HepG2 (cell line): ENCODE data around the gene EPM2A. TPM values are rescaled to one million over a fixed set of nuclear protein-coding genes. Genes with fewer than 3 reads are reported as not detected.

Source experiments
- ATAC-seq: fragments of 200-7000 bp; cut with Tn5 transposase; 3 replicates; pipeline ENCODE4 v1.9.1; 2020; ENCODE audit warnings: mild to moderate bottlenecking, moderate library complexity
- BruUV-seq: library from RNA; stranded (reverse); fragments of 400-500 nt; replicated peaks from 2 replicates; lab custom pipeline; 2021; lab: Mats Ljungman, UMichigan
- CTCF ChIA-PET: fragments of 300-600 bp; formaldehyde crosslinking; extraction: SDS; loops from one replicate; lab custom pipeline; 2021; ENCODE audit warnings: low total read pairs, inconsistent platforms, low intra/inter-chr PET ratio; lab: Yijun Ruan, JAX
- POLR2A ChIA-PET: fragments of 350-600 bp; sonication (Branson Sonifier 250); formaldehyde crosslinking; loops from one replicate; lab custom pipeline; 2020; ENCODE audit warnings: antibody characterized with exemption, inconsistent platforms; lab: Yijun Ruan, JAX
- DNase-seq: peaks from one replicate; pipeline ENCODE4 v3.0.0-alpha.2; 2015; ENCODE audit warnings: low spot score
- FAIRE-seq: peaks from 3 replicates; lab custom pipeline; 2011; peaks lifted over from hg19 to GRCh38; lab: Jason Lieb, UNC
- H2AFZ ChIP-seq: one replicate; pipeline ENCODE4 v1.6.1; 2011; ENCODE audit warnings: low read length, inconsistent platforms
- H3K27ac ChIP-seq: fragments of 300-600 bp; 3 replicates; pipeline ENCODE4 v1.8.0; 2011; ENCODE audit warnings: mixed run types, mild to moderate bottlenecking, mixed read lengths, low read length, inconsistent platforms; ENCODE audit not compliant: insufficient read depth; ENCODE audit errors: extremely low read length
- H3K27me3 ChIP-seq, 2 experiments: fragments of 200-600 bp in 1 of 2; 2 replicates in 1 of 2; 3 replicates in 1 of 2; pipeline versions ENCODE4 v1.6.0 to v1.8.0; 2011; ENCODE audit warnings: low read length in 2 of 2, mild to moderate bottlenecking in 2 of 2, moderate library complexity in 2 of 2, inconsistent platforms in 1 of 2; ENCODE audit not compliant: insufficient read depth in 2 of 2, control insufficient read depth in 1 of 2
- H3K36me3 ChIP-seq, 2 experiments: fragments of 200-600 bp in 1 of 2; replicated peaks in 1 of 2; 2 replicates in 1 of 2; 3 replicates in 1 of 2; pipeline versions ENCODE4 v1.5.1 to v1.8.0; 2011; ENCODE audit warnings: low read length in 2 of 2, inconsistent platforms in 1 of 2; ENCODE audit not compliant: insufficient read depth in 2 of 2, control insufficient read depth in 1 of 2
- H3K4me1 ChIP-seq: 2 replicates; pipeline ENCODE4 v1.5.1; 2012; ENCODE audit warnings: low read length, inconsistent platforms; ENCODE audit not compliant: insufficient read depth
- H3K4me2 ChIP-seq: 2 replicates; pipeline ENCODE4 v1.6.0; 2011; ENCODE audit warnings: low read depth, low read length, inconsistent platforms
- H3K4me3 ChIP-seq, 3 experiments: fragments of 200-600 bp in 1 of 3; sonication (generic), shearing (Covaris generic) in 1 of 3; replicated peaks in 1 of 3; 2 replicates each; pipeline ENCODE4 v1.5.1; 2011 to 2016; ENCODE audit warnings: low read length in 3 of 3, inconsistent platforms in 2 of 3, low read depth in 2 of 3, mild to moderate bottlenecking in 2 of 3, control low read depth in 1 of 3, mixed read lengths in 1 of 3; ENCODE audit not compliant: insufficient read depth in 1 of 3
- H3K79me2 ChIP-seq: one replicate; pipeline ENCODE4 v1.6.1; 2011; ENCODE audit warnings: low read length, inconsistent platforms; ENCODE audit not compliant: insufficient read depth
- H3K9ac ChIP-seq: 2 replicates; pipeline ENCODE4 v1.6.0; 2011; ENCODE audit warnings: mild to moderate bottlenecking, low read depth, low read length, inconsistent platforms; ENCODE audit not compliant: insufficient read depth
- H3K9me3 ChIP-seq: 2 replicates; pipeline ENCODE4 v1.5.1; 2012; ENCODE audit warnings: mild to moderate bottlenecking, low read length
- H4K20me1 ChIP-seq: 2 replicates; pipeline ENCODE4 v1.6.0; 2011; ENCODE audit warnings: inconsistent platforms, mild to moderate bottlenecking, low read length, moderate library complexity; ENCODE audit not compliant: insufficient read depth
- ATF2 ChIP-seq: sonication (generic); formaldehyde crosslinking; IDR thresholded peaks from 2 replicates; pipeline ENCODE4 v1.4.0; 2020; ENCODE audit warnings: missing genetic modification reagents
- ELF4 ChIP-seq: sonication (generic); formaldehyde crosslinking; IDR thresholded peaks from 2 replicates; pipeline ENCODE4 v1.5.0; 2020; ENCODE audit warnings: missing genetic modification reagents, mild to moderate bottlenecking, moderate library complexity, borderline replicate concordance
- FOXJ3 ChIP-seq: sonication (generic); formaldehyde crosslinking; IDR thresholded peaks from 2 replicates; pipeline ENCODE4 v1.4.0; 2020; ENCODE audit warnings: missing genetic modification reagents, mild to moderate bottlenecking, borderline replicate concordance
- ZNF350 ChIP-seq: sonication (generic); formaldehyde crosslinking; IDR thresholded peaks from 2 replicates; pipeline ENCODE4 v1.4.0; 2020; ENCODE audit warnings: mild to moderate bottlenecking, low read depth, missing genetic modification reagents, borderline replicate concordance
- ZNF414 ChIP-seq: sonication (generic); formaldehyde crosslinking; IDR thresholded peaks from 2 replicates; pipeline ENCODE4 v1.5.0; 2020; ENCODE audit warnings: missing genetic modification reagents
- WGBS: methylation state at CpG from one replicate; pipeline ENCODE4 v1.1.6; 2017; ENCODE audit warnings: low lambda C conversion rate; 5-methylcytosine and 5-hydroxymethylcytosine counted together
- in situ Hi-C: cut with HindIII; loops from 2 replicates; pipeline ENCODE4 v1.10.0; 2017; ENCODE audit warnings: low pct_unique_long_range_greater_than_20kb; ENCODE audit not compliant: extremely low pct_ligation_motif_present
- intact Hi-C: fragments of 100-400 bp; cut with micrococcal nuclease; formaldehyde crosslinking; loops from one replicate; pipeline ENCODE4 v1.10.0; 2022; ENCODE audit not compliant: unreplicated experiment
- polyA plus RNA-seq, 8 experiments: library from polyadenylated mRNA; depleted of rRNA in 3 of 8; stranded (reverse) in 7 of 8; unstranded in 1 of 8; fragments of >200 nt; fragmentation: Illumina TruSeq in 4 of 8; extraction: Trizol in 4 of 8; gene quantifications; 2 replicates each; pipeline versions ENCODE4 v1.2.1 to v1.2.3, GENCODE V29; 2011 to 2016; ENCODE audit warnings: low read depth in 4 of 8, missing spikeins in 1 of 8, mixed read lengths in 1 of 8; ENCODE audit not compliant: insufficient read depth in 1 of 8
- total RNA-seq, 5 experiments: library from RNA; depleted of rRNA; stranded (reverse); fragments of >200 nt; fragmentation: Illumina TruSeq; extraction: Trizol; gene quantifications; 2 replicates each; pipeline ENCODE4 v1.2.3, GENCODE V29; 2016; ENCODE audit warnings: low read depth in 1 of 5
- TF ChIP-seq, protein P1 (sequence below): sonication (generic); formaldehyde crosslinking; IDR thresholded peaks from 2 replicates; pipeline ENCODE4 v1.5.1; 2020; ENCODE audit warnings: mild to moderate bottlenecking, missing genetic modification reagents, moderate library complexity

The EPM2A gene
- total and polyA plus RNA-seq, 2 of the 13 experiments (the other 11 are each of a cell fraction or from before 2014, with no cell fraction given) = 4.6 to 9.2 TPM

DNA sequence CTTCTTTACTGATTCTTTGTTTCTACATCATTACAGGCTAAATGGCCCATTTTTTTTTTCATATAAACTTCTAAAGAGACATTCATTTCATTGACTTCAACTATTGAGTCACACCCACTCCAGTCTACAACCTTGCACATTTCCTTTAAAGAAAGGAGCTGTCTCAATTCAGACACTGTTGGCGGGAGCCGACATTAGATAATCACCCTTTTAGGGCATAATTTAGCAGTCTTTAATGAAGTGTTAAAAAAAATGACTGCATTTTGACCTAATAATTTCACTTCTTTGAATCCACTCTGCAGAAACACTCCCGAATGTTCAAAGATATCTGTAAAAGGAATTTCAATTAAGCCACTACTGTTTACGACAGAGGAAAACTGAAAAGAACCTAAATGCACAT, 1.5 kb downstream of the EPM2A start:
- peak overlapping the region; percentile 89; the same call in 1 of the 2 replicates for H3K9ac ChIP-seq
- intact Hi-C loops = loop anchor here (1.0 to 10.0 kb wide), 3 partner anchors 81 to 811 kb away; partner anchors contain the start of gene RAB32
- CTCF ChIA-PET = no interaction called here
- peaks cover 24% of the 10 kb centered on the region for H3K4me1 ChIP-seq
- peak overlapping the region; percentile 96 for H3K27ac ChIP-seq
- no peak for DNase-seq
- peaks cover 4% of the 10 kb centered on the region for H3K79me2 ChIP-seq
- no peaks in the 10 kb centered on the region for H3K36me3 ChIP-seq
- H3K27me3 ChIP-seq = no peaks in the 10 kb centered on the region
- no TSS peak for BruUV-seq
- peak overlapping the region; percentile 48 for H2AFZ ChIP-seq
- peak; percentile 20; the same call in 1 of the 2 replicates for TF ChIP-seq ELF4 (CRISPR knock-in tag)
- TF ChIP-seq ATF2 (CRISPR knock-in tag) = no peak
- 0 out of 2 replicates have a peak, but pooled peaks have one; percentile 4 for TF ChIP-seq ZNF414
- TF ChIP-seq, all 625 proteins: peak for 2
- Histone ChIP-seq H3K4me2 (peak overlapping the region; percentile 84), H3K4me3 (peak overlapping the region; percentile 70 to 78 (median 75); a peak in 4 of 6 replicates), H4K20me1 (no peaks in the 10 kb centered on the region), H3K9me3 (peaks cover 15% of the 10 kb centered on the region)
- FAIRE-seq (no peak), ATAC-seq (no peak)
- POLR2A ChIA-PET = interaction anchor here (1.6 kb wide), 1 partner anchor 81 kb away, joined by 6 read pairs; the partner anchor contains the start of gene FBXO30
- in situ Hi-C loops = no loop called here
- 86% methylated on average over 4 of the region's 4 CpGs for WGBS

DNA sequence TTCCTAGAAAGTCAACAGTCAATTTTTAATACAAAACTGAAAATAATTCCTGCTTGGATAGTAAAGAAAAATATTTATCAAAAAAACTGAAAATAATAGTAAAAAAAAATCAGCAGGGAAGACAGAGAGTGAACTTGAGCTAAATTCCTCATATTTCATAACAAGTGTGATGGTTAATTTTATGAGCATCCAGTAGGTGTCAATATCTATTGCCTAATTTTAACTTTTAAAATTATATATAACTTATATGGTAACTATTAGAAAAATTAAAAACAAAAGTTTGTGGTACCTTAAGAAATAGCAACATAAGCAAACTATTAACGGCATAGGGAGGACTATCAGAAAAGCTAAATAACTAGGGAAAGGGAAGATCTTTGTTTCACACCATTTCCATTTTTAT, 2.1 kb downstream of the EPM2A start:
- POLR2A ChIA-PET = interaction anchor here (1.6 kb wide), 1 partner anchor 82 kb away, joined by 6 read pairs; the partner anchor contains the start of gene FBXO30
- Histone ChIP-seq H3K27ac (no peak overlapping the region), H3K79me2 (peaks cover 4% of the 10 kb centered on the region), H3K27me3 (no peaks in the 10 kb centered on the region), H3K4me3 (no peak overlapping the region), H4K20me1 (no peaks in the 10 kb centered on the region), H3K4me1 (peaks cover 24% of the 10 kb centered on the region), H2AFZ (no peak overlapping the region), H3K36me3 (no peaks in the 10 kb centered on the region), H3K9ac (no peak overlapping the region), H3K4me2 (no peak overlapping the region), H3K9me3 (peaks cover 21% of the 10 kb centered on the region)
- no TSS peak for BruUV-seq
- in situ Hi-C loops (no loop called here), intact Hi-C loops (loop anchor here (10.0 kb wide), 2 partner anchors 468 to 812 kb away; partner anchors contain the start of gene RAB32)
- no peak for FAIRE-seq
- no peak for ATAC-seq
- CTCF ChIA-PET = no interaction called here
- 91% methylated on average over 1 of the region's 1 CpG for WGBS
- DNase-seq = no peak
- TF ChIP-seq, protein P1, sequence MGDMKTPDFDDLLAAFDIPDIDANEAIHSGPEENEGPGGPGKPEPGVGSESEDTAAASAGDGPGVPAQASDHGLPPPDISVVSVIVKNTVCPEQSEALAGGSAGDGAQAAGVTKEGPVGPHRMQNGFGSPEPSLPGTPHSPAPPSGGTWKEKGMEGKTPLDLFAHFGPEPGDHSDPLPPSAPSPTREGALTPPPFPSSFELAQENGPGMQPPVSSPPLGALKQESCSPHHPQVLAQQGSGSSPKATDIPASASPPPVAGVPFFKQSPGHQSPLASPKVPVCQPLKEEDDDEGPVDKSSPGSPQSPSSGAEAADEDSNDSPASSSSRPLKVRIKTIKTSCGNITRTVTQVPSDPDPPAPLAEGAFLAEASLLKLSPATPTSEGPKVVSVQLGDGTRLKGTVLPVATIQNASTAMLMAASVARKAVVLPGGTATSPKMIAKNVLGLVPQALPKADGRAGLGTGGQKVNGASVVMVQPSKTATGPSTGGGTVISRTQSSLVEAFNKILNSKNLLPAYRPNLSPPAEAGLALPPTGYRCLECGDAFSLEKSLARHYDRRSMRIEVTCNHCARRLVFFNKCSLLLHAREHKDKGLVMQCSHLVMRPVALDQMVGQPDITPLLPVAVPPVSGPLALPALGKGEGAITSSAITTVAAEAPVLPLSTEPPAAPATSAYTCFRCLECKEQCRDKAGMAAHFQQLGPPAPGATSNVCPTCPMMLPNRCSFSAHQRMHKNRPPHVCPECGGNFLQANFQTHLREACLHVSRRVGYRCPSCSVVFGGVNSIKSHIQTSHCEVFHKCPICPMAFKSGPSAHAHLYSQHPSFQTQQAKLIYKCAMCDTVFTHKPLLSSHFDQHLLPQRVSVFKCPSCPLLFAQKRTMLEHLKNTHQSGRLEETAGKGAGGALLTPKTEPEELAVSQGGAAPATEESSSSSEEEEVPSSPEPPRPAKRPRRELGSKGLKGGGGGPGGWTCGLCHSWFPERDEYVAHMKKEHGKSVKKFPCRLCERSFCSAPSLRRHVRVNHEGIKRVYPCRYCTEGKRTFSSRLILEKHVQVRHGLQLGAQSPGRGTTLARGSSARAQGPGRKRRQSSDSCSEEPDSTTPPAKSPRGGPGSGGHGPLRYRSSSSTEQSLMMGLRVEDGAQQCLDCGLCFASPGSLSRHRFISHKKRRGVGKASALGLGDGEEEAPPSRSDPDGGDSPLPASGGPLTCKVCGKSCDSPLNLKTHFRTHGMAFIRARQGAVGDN (CRISPR knock-in tag) = no peak
- no peak for TF ChIP-seq ZNF350 (CRISPR knock-in tag)
- no peak for TF ChIP-seq FOXJ3 (CRISPR knock-in tag)
